Bronchial epithelial cell (primary cell): ENCODE measurements around the gene ADAMTS2. TPM values are rescaled to one million over a fixed set of nuclear protein-coding genes. Genes with fewer than 3 reads are reported as not detected.
A peak's percentile ranks its signal among the peaks of the same experiment; 100 is the strongest.

Experiments used
- DNase-seq: peaks from one replicate; pipeline ENCODE4 v3.0.0-alpha.2; 2010; ENCODE audit warnings: low read depth
- FAIRE-seq: peaks from 2 replicates; lab custom pipeline; 2011; peaks lifted over from hg19 to GRCh38; lab: Jason Lieb, UNC
- H3K27me3 ChIP-seq: 2 replicates; pipeline ENCODE4 v1.5.1; 2011; ENCODE audit warnings: low read length; ENCODE audit not compliant: control insufficient read depth, insufficient read depth
- H3K36me3 ChIP-seq: 2 replicates; pipeline ENCODE4 v1.5.1; 2011; ENCODE audit warnings: low read length; ENCODE audit not compliant: control insufficient read depth, insufficient read depth
- H3K4me3 ChIP-seq: 2 replicates; pipeline ENCODE4 v1.5.1; 2011; ENCODE audit warnings: mild to moderate bottlenecking, low read depth, low read length, control low read depth
- total RNA-seq: library from RNA; depleted of rRNA; stranded (reverse); fragments of >200 nt; gene quantifications from 2 replicates; pipeline ENCODE4 v1.2.1, GENCODE V29; 2014
- TF ChIP-seq, protein P1 (sequence below): IDR thresholded peaks from 2 replicates; pipeline ENCODE4 v1.5.1; 2011; ENCODE audit warnings: mild to moderate bottlenecking, moderate library complexity, low read length, control low read depth, inconsistent platforms; ENCODE audit not compliant: insufficient read depth, severe bottlenecking

Gene ADAMTS2
- total RNA-seq, 1 donor from 2014 or later = 0.26 TPM

DNA sequence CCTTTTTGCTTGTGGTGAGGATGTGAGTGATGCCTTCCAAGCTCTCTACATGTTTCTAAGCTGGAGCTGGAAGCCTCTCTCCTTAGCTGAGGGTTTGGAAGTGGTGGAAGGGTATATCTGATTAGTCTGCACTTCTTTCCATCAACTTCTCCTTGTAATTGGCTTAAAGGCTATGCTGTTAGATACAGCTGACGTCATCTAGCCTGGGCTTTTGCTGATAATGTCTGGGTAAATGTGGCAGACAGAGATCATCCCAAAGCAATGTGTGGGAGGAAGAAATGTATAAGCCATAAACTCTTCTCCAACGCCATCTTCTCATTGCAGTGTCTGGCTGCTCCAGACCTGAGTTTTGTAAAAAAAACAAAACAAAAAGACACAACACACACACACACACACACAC is 255.8 kb downstream of the ADAMTS2 start:
- Histone ChIP-seq H3K36me3 (no peaks in the 10 kb centered on the region), H3K4me3 (no peak overlapping the region), H3K27me3 (no peaks in the 10 kb centered on the region)
- no peak for FAIRE-seq
- TF ChIP-seq, protein P1, sequence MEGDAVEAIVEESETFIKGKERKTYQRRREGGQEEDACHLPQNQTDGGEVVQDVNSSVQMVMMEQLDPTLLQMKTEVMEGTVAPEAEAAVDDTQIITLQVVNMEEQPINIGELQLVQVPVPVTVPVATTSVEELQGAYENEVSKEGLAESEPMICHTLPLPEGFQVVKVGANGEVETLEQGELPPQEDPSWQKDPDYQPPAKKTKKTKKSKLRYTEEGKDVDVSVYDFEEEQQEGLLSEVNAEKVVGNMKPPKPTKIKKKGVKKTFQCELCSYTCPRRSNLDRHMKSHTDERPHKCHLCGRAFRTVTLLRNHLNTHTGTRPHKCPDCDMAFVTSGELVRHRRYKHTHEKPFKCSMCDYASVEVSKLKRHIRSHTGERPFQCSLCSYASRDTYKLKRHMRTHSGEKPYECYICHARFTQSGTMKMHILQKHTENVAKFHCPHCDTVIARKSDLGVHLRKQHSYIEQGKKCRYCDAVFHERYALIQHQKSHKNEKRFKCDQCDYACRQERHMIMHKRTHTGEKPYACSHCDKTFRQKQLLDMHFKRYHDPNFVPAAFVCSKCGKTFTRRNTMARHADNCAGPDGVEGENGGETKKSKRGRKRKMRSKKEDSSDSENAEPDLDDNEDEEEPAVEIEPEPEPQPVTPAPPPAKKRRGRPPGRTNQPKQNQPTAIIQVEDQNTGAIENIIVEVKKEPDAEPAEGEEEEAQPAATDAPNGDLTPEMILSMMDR = no peak
- DNase-seq = no peak

DNA sequence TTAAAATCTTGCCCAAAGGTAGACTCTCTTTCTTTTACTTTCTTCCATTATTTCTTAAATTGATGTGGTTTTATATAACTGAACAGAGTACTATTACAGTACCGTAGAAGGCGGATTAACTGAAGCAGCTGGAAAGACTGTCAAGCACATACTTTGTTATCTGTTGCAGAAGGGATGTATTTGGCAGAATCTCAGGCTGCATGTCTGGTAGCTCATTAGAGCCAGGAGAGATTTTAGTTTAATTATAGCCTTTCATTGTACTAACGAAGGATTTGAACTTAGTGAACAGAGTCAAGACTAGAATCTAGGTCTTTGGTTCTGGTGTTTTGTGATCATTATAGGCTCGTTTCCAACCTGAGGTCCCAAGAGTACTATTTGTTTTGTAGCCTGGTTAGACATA is 264.5 kb downstream of the ADAMTS2 start:
- no peaks in the 10 kb centered on the region for H3K36me3 ChIP-seq
- TF ChIP-seq, protein P1 = no peak
- FAIRE-seq = no peak

DNA sequence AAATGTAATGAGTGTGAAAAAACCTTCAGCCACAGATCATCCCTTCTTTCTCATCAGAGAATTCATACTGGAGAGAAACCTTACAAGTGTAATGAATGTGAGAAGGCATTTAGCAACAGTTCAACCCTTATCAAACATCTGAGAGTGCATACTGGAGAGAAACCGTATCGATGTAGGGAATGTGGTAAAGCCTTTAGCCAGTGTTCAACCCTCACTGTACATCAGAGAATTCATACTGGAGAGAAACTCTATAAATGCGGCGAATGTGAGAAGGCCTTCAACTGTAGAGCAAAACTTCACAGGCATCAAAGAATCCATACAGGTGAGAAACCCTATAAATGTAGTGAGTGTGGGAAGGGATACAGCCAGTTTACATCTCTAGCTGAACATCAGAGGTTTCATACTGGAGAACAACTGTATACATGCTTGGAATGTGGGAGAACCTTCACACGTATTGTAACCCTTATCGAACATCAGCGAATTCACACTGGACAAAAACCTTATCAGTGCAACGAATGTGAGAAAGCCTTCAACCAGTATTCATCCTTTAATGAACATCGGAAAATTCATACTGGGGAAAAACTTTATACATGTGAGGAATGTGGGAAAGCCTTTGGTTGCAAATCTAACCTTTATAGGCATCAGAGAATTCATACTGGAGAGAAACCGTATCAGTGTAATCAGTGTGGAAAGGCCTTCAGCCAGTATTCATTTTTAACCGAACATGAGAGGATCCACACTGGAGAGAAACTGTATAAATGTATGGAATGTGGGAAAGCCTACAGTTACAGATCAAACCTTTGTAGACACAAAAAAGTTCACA is 265.9 kb downstream of the ADAMTS2 start:
- Histone ChIP-seq H3K4me3 (no peak overlapping the region), H3K27me3 (no peaks in the 10 kb centered on the region), H3K36me3 (no peaks in the 10 kb centered on the region)
- TF ChIP-seq, protein P1 = no peak
- FAIRE-seq (peak; percentile 36), DNase-seq (no peak)

More for the DNA sequence above, 264.5 kb downstream of the ADAMTS2 start:
- H3K27me3 ChIP-seq = no peaks in the 10 kb centered on the region
- DNase-seq = no peak
- no peak overlapping the region for H3K4me3 ChIP-seq

DNA sequence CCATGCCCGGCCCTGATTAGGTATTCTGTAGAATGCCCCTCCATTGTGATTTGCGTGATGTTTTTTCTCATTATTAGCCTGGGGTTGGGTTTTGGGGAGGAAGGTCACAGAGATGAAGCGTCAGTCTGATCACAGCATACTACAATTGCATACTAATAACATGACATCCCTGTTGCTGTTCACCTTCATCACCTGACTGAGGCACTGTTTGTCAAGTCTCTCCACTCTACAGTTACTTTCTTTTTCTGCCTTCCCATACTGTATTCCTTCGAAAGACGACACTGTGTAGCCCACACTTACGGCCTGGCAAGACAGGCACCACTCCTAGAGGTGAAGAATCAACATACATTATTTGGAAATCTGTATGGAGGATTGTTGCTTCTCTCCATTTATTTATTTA is 279.6 kb downstream of the ADAMTS2 start:
- DNase-seq (no peak), FAIRE-seq (no peak)
- TF ChIP-seq, protein P1 = no peak
- no peak overlapping the region for H3K4me3 ChIP-seq
- no peaks in the 10 kb centered on the region for H3K36me3 ChIP-seq
- no peaks in the 10 kb centered on the region for H3K27me3 ChIP-seq

DNA sequence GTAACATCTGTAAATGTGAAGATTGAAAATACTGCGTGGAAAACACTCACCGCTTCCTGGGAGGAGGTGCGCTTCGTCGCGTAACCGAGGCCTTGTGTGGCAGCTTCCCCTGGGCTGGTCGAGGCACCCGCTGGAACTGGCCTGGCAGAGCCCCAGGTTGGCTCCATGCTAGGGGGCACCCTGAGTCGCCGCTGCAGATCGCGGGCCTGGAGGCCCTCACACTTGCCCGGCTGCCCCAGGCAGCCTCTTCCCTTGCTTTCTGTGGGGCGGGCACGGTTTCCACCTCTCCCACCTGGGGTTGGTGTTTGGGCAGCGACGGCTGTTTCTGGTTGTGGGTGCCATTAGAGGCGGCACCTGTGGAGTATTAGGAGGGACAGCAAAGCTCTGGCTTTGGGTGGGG is 284.2 kb downstream of the ADAMTS2 start:
- TF ChIP-seq, protein P1 = no peak
- DNase-seq (no peak), FAIRE-seq (no peak)
- Histone ChIP-seq H3K27me3 (no peaks in the 10 kb centered on the region), H3K36me3 (no peaks in the 10 kb centered on the region), H3K4me3 (peak overlapping the region; percentile 58)

Other genes with a start within 250 kb of the ADAMTS2 start
- gene RUFY1, start 205.1 kb upstream of the ADAMTS2 start, total RNA-seq = 32.9 and 37.6 TPM in 2 replicates